ENCODE data around the gene SLC16A7. TPM values are rescaled to one million over a fixed set of nuclear protein-coding genes. Genes with fewer than 3 reads are reported as not detected.

The SLC16A7 gene
- total RNA-seq: 100 to 1,000 TPM in 1 of 4 donors, 10 to 100 TPM in 3; 56.9 to 127 (median 64.9) TPM

GRCh38 chr12:59595883-59596540 lies at the start of gene SLC16A7:
SLC16A7 (plus strand) TSS chr12:59596029; CDS start chr12:59704802, 108,773 bp downstream.
- peak; percentile 83 for ATAC-seq (ENCODE audit: low FRiP score)
- TF ChIP-seq CTCF (IDR thresholded peaks at IDR 0.05): no peak
- peak; percentile 56 for DNase-seq (ENCODE audit: low spot score)

- DNase-seq (ENCODE audit: low spot score) (no peak), ATAC-seq (ENCODE audit: low FRiP score) (no peak)
Measured at GRCh38 chr12:59548930-59549329, 46.9 kb upstream of the SLC16A7 start.

GRCh38 chr12:59559696-59560095 lies 36.1 kb upstream of the SLC16A7 start:
- DNase-seq (ENCODE audit: low spot score) (no peak), ATAC-seq (ENCODE audit: low FRiP score) (no peak)
- no peak for TF ChIP-seq CTCF (IDR thresholded peaks at IDR 0.05)

More at GRCh38 chr12:59548930-59549329, 46.9 kb upstream of the SLC16A7 start:
- no peak for TF ChIP-seq CTCF (IDR thresholded peaks at IDR 0.05)

- DNase-seq (ENCODE audit: low spot score): no peak
- no peak for ATAC-seq (ENCODE audit: low FRiP score)
- TF ChIP-seq CTCF (IDR thresholded peaks at IDR 0.05): no peak
Measured at GRCh38 chr12:59570145-59570544, 25.7 kb upstream of the SLC16A7 start.

- no peak for ATAC-seq (ENCODE audit: low FRiP score)
- no peak for TF ChIP-seq CTCF (IDR thresholded peaks at IDR 0.05)
- no peak for DNase-seq (ENCODE audit: low spot score)
Measured at GRCh38 chr12:59574406-59574805, 21.4 kb upstream of the SLC16A7 start.

GRCh38 chr12:59575826-59576225 lies 20.0 kb upstream of the SLC16A7 start:
- ATAC-seq (ENCODE audit: low FRiP score): no peak
- DNase-seq (ENCODE audit: low spot score): no peak
- TF ChIP-seq CTCF (IDR thresholded peaks at IDR 0.05): no peak

GRCh38 chr12:59578254-59578653 lies 17.6 kb upstream of the SLC16A7 start:
- no peak for DNase-seq (ENCODE audit: low spot score)
- TF ChIP-seq CTCF (IDR thresholded peaks at IDR 0.05): no peak
- ATAC-seq (ENCODE audit: low FRiP score): no peak

All from omental fat pad (tissue), 4 donors.